HG02970 (cell line): ENCODE data around the gene MAN1C1.
A peak's percentile ranks its signal among the peaks of the same experiment; 100 is the strongest.

Source experiments
- ATAC-seq: cut with Tn5 transposase; IDR thresholded peaks from one replicate; pipeline ENCODE4 v1.9.1; 2021; ENCODE audit warnings: mild to moderate bottlenecking, moderate library complexity, moderate number of reproducible peaks; ENCODE audit not compliant: unreplicated experiment, low FRiP score

MAN1C1 gene

GRCh38 chr1:25807480-25808390, 191.1 kb downstream of the MAN1C1 start:
- no peak for ATAC-seq

- no peak for ATAC-seq
Measured at GRCh38 chr1:25808481-25809244, 192.1 kb downstream of the MAN1C1 start.

- no peak for ATAC-seq
Measured at GRCh38 chr1:25809283-25809926, 192.8 kb downstream of the MAN1C1 start.

- ATAC-seq = no peak
Measured at GRCh38 chr1:25809929-25810328, 193.3 kb downstream of the MAN1C1 start.

GRCh38 chr1:25810341-25811299, 194.0 kb downstream of the MAN1C1 start:
- no peak for ATAC-seq

- ATAC-seq = no peak
Measured at GRCh38 chr1:25811384-25812082, 194.9 kb downstream of the MAN1C1 start.

- no peak for ATAC-seq
Measured at GRCh38 chr1:25813071-25813733, 196.6 kb downstream of the MAN1C1 start.

- ATAC-seq = no peak
Measured at GRCh38 chr1:25813734-25814471, 197.3 kb downstream of the MAN1C1 start.

GRCh38 chr1:25814549-25815087, 198.0 kb downstream of the MAN1C1 start:
- ATAC-seq = no peak

GRCh38 chr1:25815208-25816111, 198.9 kb downstream of the MAN1C1 start:
- no peak for ATAC-seq

GRCh38 chr1:25816112-25816718, 199.6 kb downstream of the MAN1C1 start:
- ATAC-seq = no peak

GRCh38 chr1:25817840-25818501, 201.4 kb downstream of the MAN1C1 start:
- no peak for ATAC-seq

- no peak for ATAC-seq
Measured at GRCh38 chr1:25818569-25818968, 202.0 kb downstream of the MAN1C1 start.

GRCh38 chr1:25819491-25820246, 203.1 kb downstream of the MAN1C1 start, which contains the start of gene MTFR1L:
Gene MTFR1L (plus strand): TSS chr1:25819954. CDS start chr1:25823105, 3,151 bp downstream.
- ATAC-seq = peak; percentile 79
